ENCODE measurements around the gene MCHR1.

DNA sequence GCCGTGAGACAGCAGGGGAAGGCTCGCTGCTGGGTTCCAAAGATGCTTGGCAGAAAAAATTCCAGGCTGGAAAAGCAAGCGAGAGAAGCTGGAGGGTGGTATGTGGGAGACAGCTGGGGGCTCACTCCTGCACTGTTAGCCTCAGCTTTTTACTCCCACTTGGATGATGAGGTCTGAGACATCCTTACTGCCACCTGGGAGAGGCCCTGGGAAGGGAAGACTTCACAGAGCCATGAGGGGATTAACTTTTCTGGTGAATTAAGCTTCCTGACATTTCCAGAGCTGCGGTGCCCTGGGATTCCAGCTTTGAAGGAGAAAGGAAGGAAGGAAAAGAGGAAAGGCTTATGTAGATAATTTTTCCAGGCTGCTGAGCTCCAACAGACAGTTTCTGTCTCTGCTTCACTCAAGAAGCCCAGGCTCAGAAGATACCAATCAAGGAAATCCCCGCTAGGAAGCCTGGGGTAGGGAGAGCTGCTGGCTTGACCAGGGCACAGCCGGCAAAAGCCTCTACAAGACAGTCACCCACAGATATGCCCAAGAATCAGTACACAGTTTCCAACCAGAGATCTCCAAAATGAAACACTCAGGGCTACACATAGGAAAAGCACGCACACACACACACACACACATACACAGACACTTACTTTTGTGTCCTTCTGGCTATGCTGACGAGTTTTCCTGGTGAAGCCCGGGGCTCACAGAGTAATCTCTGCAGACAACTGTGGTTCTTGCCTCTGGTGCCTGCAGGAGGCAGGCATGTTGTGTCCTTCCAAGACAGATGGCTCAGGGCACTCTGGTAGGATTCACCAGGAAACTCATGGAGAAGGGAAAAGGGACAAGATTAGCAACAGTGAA is 907 bp downstream of the MCHR1 start:
- TF ChIP-seq, protein P1, sequence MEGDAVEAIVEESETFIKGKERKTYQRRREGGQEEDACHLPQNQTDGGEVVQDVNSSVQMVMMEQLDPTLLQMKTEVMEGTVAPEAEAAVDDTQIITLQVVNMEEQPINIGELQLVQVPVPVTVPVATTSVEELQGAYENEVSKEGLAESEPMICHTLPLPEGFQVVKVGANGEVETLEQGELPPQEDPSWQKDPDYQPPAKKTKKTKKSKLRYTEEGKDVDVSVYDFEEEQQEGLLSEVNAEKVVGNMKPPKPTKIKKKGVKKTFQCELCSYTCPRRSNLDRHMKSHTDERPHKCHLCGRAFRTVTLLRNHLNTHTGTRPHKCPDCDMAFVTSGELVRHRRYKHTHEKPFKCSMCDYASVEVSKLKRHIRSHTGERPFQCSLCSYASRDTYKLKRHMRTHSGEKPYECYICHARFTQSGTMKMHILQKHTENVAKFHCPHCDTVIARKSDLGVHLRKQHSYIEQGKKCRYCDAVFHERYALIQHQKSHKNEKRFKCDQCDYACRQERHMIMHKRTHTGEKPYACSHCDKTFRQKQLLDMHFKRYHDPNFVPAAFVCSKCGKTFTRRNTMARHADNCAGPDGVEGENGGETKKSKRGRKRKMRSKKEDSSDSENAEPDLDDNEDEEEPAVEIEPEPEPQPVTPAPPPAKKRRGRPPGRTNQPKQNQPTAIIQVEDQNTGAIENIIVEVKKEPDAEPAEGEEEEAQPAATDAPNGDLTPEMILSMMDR (IDR thresholded peaks at IDR 0.05): peak in 1 of 3 donors; percentile 17
- TF ChIP-seq EP300 (IDR thresholded peaks at IDR 0.05) (no peak), POLR2A (IDR thresholded peaks at IDR 0.05) (no peak)

Measured in ovary (tissue), 3 donors.